H1 (cell line): ENCODE data around the gene COL4A1. TPM values are rescaled to one million over a fixed set of nuclear protein-coding genes. Genes with fewer than 3 reads are reported as not detected.

Experiments used
- CTCF ChIA-PET: fragments of 300-600 bp; sonication (Branson Sonifier 250); formaldehyde crosslinking; loops from one replicate; lab custom pipeline; 2021; ENCODE audit not compliant: partially characterized antibody; lab: Charles Lee
- POLR2A ChIA-PET: fragments of 300-600 bp; sonication (Branson Sonifier 250); formaldehyde crosslinking; loops from one replicate; lab custom pipeline; 2021; ENCODE audit warnings: inconsistent platforms; ENCODE audit not compliant: partially characterized antibody; lab: Charles Lee
- DNase-seq, 2 experiments: peaks; one replicate each; pipeline versions ENCODE4 v3.0.0 to v3.0.0-alpha.2; 2010 to 2022; ENCODE audit warnings: low spot score in 2 of 2, low read depth in 1 of 2, mixed read lengths in 1 of 2
- FAIRE-seq: peaks from 2 replicates; lab custom pipeline; 2011; peaks lifted over from hg19 to GRCh38; lab: Jason Lieb, UNC
- H2AFZ ChIP-seq: 2 replicates; pipeline ENCODE4 v1.8.1; 2012; ENCODE audit warnings: low read length, inconsistent platforms
- H2AK5ac ChIP-seq: 2 replicates; pipeline ENCODE4 v1.6.1; 2013; ENCODE audit warnings: low read depth, low read length
- H2BK120ac ChIP-seq: replicated peaks from 2 replicates; pipeline ENCODE3; 2013; ENCODE audit warnings: low read depth, low read length, inconsistent platforms
- H2BK12ac ChIP-seq: 2 replicates; pipeline ENCODE4 v1.6.1; 2013; ENCODE audit warnings: low read depth, low read length
- H2BK15ac ChIP-seq: 2 replicates; pipeline ENCODE4 v1.6.1; 2013; ENCODE audit warnings: low read length
- H2BK20ac ChIP-seq: 2 replicates; pipeline ENCODE4 v1.6.1; 2013; ENCODE audit warnings: low read length
- H2BK5ac ChIP-seq: 2 replicates; pipeline ENCODE4 v1.6.1; 2013; ENCODE audit warnings: low read depth, low read length
- H3K14ac ChIP-seq: 2 replicates; pipeline ENCODE4 v1.6.1; 2013; ENCODE audit warnings: inconsistent platforms; ENCODE audit not compliant: insufficient read length
- H3K18ac ChIP-seq: 2 replicates; pipeline ENCODE4 v1.6.1; 2013; ENCODE audit warnings: low read length; ENCODE audit errors: extremely low read depth
- H3K23ac ChIP-seq: 2 replicates; pipeline ENCODE4 v1.6.1; 2013; ENCODE audit warnings: inconsistent platforms; ENCODE audit not compliant: insufficient read length
- H3K23me2 ChIP-seq: 2 replicates; pipeline ENCODE4 v1.6.1; 2013; ENCODE audit warnings: low read depth, low read length
- H3K27ac ChIP-seq: 2 replicates; pipeline ENCODE4 v1.6.1; 2011; ENCODE audit warnings: low read depth, low read length, inconsistent platforms
- H3K27me3 ChIP-seq, 4 experiments: replicated peaks in 1 of 4; 1 replicate in 1 of 4; 2 replicates in 3 of 4; pipeline versions ENCODE4 v1.6.1 to v1.8.1; 2011 to 2013; ENCODE audit warnings: low read length in 3 of 4, mild to moderate bottlenecking in 3 of 4, inconsistent platforms in 2 of 4, mixed read lengths in 2 of 4, moderate library complexity in 1 of 4; ENCODE audit not compliant: control insufficient read depth in 3 of 4, insufficient read depth in 3 of 4; ENCODE audit errors: extremely low read depth in 1 of 4
- H3K36me3 ChIP-seq, 4 experiments: 2 replicates each; pipeline versions ENCODE4 v1.6.1 to v1.8.1; 2011 to 2013; ENCODE audit warnings: mild to moderate bottlenecking in 4 of 4, low read length in 3 of 4, moderate library complexity in 2 of 4, control low read depth in 1 of 4, inconsistent platforms in 1 of 4; ENCODE audit not compliant: insufficient read depth in 4 of 4, control insufficient read depth in 2 of 4
- H3K4ac ChIP-seq: replicated peaks from 2 replicates; pipeline ENCODE3; 2013; ENCODE audit warnings: low read length, low read depth, mixed read lengths, inconsistent platforms; ENCODE audit not compliant: insufficient read length
- H3K4me1 ChIP-seq, 4 experiments: replicated peaks in 1 of 4; 1 replicate in 1 of 4; 2 replicates in 3 of 4; pipeline versions ENCODE4 v1.6.1 to v1.8.1; 2011 to 2013; ENCODE audit warnings: low read length in 3 of 4, inconsistent platforms in 2 of 4, mixed read lengths in 1 of 4; ENCODE audit not compliant: insufficient read depth in 4 of 4, control insufficient read depth in 3 of 4
- H3K4me2 ChIP-seq, 2 experiments: 2 replicates each; pipeline versions ENCODE4 v1.6.1 to v1.8.1; 2011 to 2013; ENCODE audit warnings: low read depth in 2 of 2, low read length in 2 of 2, control low read depth in 1 of 2, inconsistent platforms in 1 of 2, mild to moderate bottlenecking in 1 of 2; ENCODE audit not compliant: insufficient read depth in 1 of 2
- H3K4me3 ChIP-seq, 4 experiments: fragments of 200-600, 300-600 bp in 1 of 4; sonication (generic), shearing (Covaris generic), sonication (Bioruptor Twin) in 1 of 4; 2 replicates each; pipeline versions ENCODE4 v1.5.1 to v1.8.1; 2011 to 2016; ENCODE audit warnings: low read length in 4 of 4, low read depth in 3 of 4, control low read depth in 2 of 4, inconsistent platforms in 2 of 4, mild to moderate bottlenecking in 2 of 4, mixed read lengths in 1 of 4, moderate library complexity in 1 of 4; ENCODE audit not compliant: insufficient read depth in 2 of 4; ENCODE audit errors: extremely low read depth in 1 of 4
- H3K56ac ChIP-seq: replicated peaks from 2 replicates; pipeline ENCODE3; 2013; ENCODE audit warnings: low read depth, mild to moderate bottlenecking, mixed read lengths, low read length, inconsistent platforms; ENCODE audit not compliant: insufficient read length
- H3K79me1 ChIP-seq: 2 replicates; pipeline ENCODE4 v1.6.1; 2013; ENCODE audit warnings: low read depth, low read length, control low read depth
- H3K79me2 ChIP-seq, 2 experiments: 2 replicates each; pipeline versions ENCODE4 v1.6.1 to v1.8.1; 2012 to 2013; ENCODE audit warnings: low read length in 2 of 2, mild to moderate bottlenecking in 2 of 2, inconsistent platforms in 1 of 2; ENCODE audit not compliant: insufficient read depth in 2 of 2, control insufficient read depth in 1 of 2
- H3K9ac ChIP-seq, 4 experiments: replicated peaks in 1 of 4; 1 replicate in 1 of 4; 2 replicates in 3 of 4; pipeline versions ENCODE4 v1.6.1 to v1.8.1; 2011 to 2013; ENCODE audit warnings: low read depth in 3 of 4, low read length in 3 of 4, control low read depth in 2 of 4, mild to moderate bottlenecking in 2 of 4, moderate library complexity in 2 of 4, inconsistent platforms in 1 of 4; ENCODE audit errors: extremely low read depth in 1 of 4
- H3K9me3 ChIP-seq, 2 experiments: 2 replicates each; pipeline versions ENCODE4 v1.6.1 to v1.8.1; 2012 to 2013; ENCODE audit warnings: mild to moderate bottlenecking in 2 of 2, moderate library complexity in 2 of 2, control low read depth in 1 of 2, inconsistent platforms in 1 of 2, low read depth in 1 of 2, low read length in 1 of 2, mixed read lengths in 1 of 2; ENCODE audit not compliant: insufficient read depth in 2 of 2
- H4K20me1 ChIP-seq, 2 experiments: replicated peaks in 1 of 2; 2 replicates each; pipeline versions ENCODE3 to v1.8.1; 2011 to 2013; ENCODE audit warnings: inconsistent platforms in 2 of 2, low read length in 2 of 2, mild to moderate bottlenecking in 1 of 2; ENCODE audit not compliant: insufficient read depth in 2 of 2, control insufficient read depth in 1 of 2
- H4K5ac ChIP-seq: 2 replicates; pipeline ENCODE4 v1.6.1; 2013; ENCODE audit warnings: low read length, low read depth, mixed read lengths, inconsistent platforms; ENCODE audit not compliant: insufficient read length
- H4K8ac ChIP-seq: 2 replicates; pipeline ENCODE4 v1.8.0; 2013; ENCODE audit warnings: mild to moderate bottlenecking, moderate library complexity, low read length, inconsistent platforms; ENCODE audit not compliant: insufficient read depth; ENCODE audit errors: extremely low read depth
- H4K91ac ChIP-seq: replicated peaks from 2 replicates; pipeline ENCODE3; 2013; ENCODE audit warnings: low read length, mixed read lengths, inconsistent platforms; ENCODE audit not compliant: insufficient read length
- KDM1A ChIP-seq: fragments of 200-600, 300-600 bp; sonication (generic); IDR thresholded peaks from 2 replicates; pipeline ENCODE4 v1.7.1; 2016; ENCODE audit warnings: mild to moderate bottlenecking, low read length, borderline replicate concordance
- NRF1 ChIP-seq: IDR thresholded peaks from 2 replicates; pipeline ENCODE4 v1.6.1; 2011; ENCODE audit warnings: mild to moderate bottlenecking, low read depth, low read length, improper control_type of control experiment
- POLR2AphosphoS5 ChIP-seq: IDR thresholded peaks from 2 replicates; pipeline ENCODE4 v1.6.1; 2011; ENCODE audit warnings: low read depth, low read length
- SRF ChIP-seq: IDR thresholded peaks from 2 replicates; pipeline ENCODE4 v1.6.1; 2011; ENCODE audit warnings: mild to moderate bottlenecking, low read depth, low read length, moderate library complexity
- TBP ChIP-seq: IDR thresholded peaks from 2 replicates; pipeline ENCODE4 v1.6.1; 2011; ENCODE audit warnings: low read depth, low read length, improper control_type of control experiment
- polyA plus RNA-seq, 7 experiments: library from polyadenylated mRNA; depleted of rRNA in 3 of 7; stranded (reverse) in 5 of 7; unstranded in 2 of 7; fragments of >200 nt in 5 of 7; fragments of 200-250 nt in 2 of 7; gene quantifications; 1 replicate in 5 of 7; 2 replicates in 1 of 7; 4 replicates in 1 of 7; pipeline versions ENCODE4 v1.2.1 to v1.2.3, GENCODE V29; 2011 to 2013; ENCODE audit warnings: missing spikeins in 2 of 7, mixed read lengths in 2 of 7
- total RNA-seq: library from RNA; stranded (reverse); fragmentation: NEBNext Ultra II Directional; extraction: Animal tissue kit (Norgen Biotek cat#: 25700); gene quantifications from 2 replicates; pipeline ENCODE4 v1.2.1, GENCODE V29; 2021
- TF ChIP-seq, protein P1 (sequence below): IDR thresholded peaks from 2 replicates; pipeline ENCODE4 v1.6.1; 2012; ENCODE audit warnings: inconsistent platforms
- TF ChIP-seq, protein P2 (sequence below), 3 experiments: IDR thresholded peaks; 1 replicate in 2 of 3; 2 replicates in 1 of 3; pipeline versions ENCODE4 v1.5.1 to v1.6.1; 2011; ENCODE audit warnings: low read length in 3 of 3, mild to moderate bottlenecking in 3 of 3, inconsistent platforms in 2 of 3, low read depth in 1 of 3, moderate library complexity in 1 of 3; ENCODE audit not compliant: insufficient read depth in 1 of 3; ENCODE audit errors: control extremely low read depth in 1 of 3

Gene COL4A1
- total and polyA plus RNA-seq, 2 of the 8 experiments (the other 6 are each of a cell fraction or from before 2014, with no cell fraction given), result 30.7 to 82.0 TPM

DNA sequence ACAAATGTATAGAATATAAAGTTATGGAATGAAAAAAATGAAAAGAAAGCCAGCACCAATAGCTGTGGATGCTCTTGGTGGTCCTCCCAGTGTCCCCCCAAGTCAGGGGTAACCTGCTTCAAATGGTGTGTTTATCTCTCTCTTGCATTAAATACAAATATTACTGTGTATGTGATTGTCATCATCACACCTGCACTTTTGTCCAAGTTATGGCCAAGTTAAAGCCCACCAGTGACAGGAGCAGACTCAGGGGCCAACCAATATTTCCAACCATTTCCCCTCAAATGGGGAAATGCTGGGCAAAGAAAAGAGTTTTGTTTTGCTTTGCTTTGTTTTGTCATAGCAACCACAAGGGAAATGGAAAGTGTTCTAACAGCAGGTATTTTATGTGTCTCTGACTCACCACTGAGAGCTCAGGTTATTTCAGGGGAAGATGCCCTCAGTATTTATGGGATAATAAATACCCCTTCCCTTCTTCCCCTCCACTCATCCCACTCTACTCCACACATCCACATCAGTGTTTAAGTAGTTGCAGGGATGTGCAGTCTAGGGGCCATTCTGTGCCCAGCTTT is 133.6 kb downstream of the COL4A1 start:
- no peak overlapping the region for H2BK5ac ChIP-seq
- no peaks in the 10 kb centered on the region for H3K9me3 ChIP-seq
- POLR2A ChIA-PET, result no interaction called here
- TF ChIP-seq TBP (no peak), POLR2AphosphoS5 (no peak), SRF (no peak), KDM1A (no peak), NRF1 (no peak)
- TF ChIP-seq, protein P1, sequence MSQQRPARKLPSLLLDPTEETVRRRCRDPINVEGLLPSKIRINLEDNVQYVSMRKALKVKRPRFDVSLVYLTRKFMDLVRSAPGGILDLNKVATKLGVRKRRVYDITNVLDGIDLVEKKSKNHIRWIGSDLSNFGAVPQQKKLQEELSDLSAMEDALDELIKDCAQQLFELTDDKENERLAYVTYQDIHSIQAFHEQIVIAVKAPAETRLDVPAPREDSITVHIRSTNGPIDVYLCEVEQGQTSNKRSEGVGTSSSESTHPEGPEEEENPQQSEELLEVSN, result no peak
- TF ChIP-seq, protein P2, sequence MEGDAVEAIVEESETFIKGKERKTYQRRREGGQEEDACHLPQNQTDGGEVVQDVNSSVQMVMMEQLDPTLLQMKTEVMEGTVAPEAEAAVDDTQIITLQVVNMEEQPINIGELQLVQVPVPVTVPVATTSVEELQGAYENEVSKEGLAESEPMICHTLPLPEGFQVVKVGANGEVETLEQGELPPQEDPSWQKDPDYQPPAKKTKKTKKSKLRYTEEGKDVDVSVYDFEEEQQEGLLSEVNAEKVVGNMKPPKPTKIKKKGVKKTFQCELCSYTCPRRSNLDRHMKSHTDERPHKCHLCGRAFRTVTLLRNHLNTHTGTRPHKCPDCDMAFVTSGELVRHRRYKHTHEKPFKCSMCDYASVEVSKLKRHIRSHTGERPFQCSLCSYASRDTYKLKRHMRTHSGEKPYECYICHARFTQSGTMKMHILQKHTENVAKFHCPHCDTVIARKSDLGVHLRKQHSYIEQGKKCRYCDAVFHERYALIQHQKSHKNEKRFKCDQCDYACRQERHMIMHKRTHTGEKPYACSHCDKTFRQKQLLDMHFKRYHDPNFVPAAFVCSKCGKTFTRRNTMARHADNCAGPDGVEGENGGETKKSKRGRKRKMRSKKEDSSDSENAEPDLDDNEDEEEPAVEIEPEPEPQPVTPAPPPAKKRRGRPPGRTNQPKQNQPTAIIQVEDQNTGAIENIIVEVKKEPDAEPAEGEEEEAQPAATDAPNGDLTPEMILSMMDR (IDR thresholded peaks at IDR 0.05; ENCODE audit: control extremely low read depth in 1 of 3, insufficient read depth in 1 of 3, low read depth in 1 of 3, low read length in 3 of 3), result no peak
- TF ChIP-seq, all 59 proteins: peak for 0
- H3K79me1 ChIP-seq, result no peaks in the 10 kb centered on the region
- H2AK5ac ChIP-seq, result no peak overlapping the region
- H3K4ac ChIP-seq, result no peak overlapping the region
- no peak overlapping the region for H2AFZ ChIP-seq
- H3K9ac ChIP-seq, result no peak overlapping the region
- no peaks in the 10 kb centered on the region for H3K23me2 ChIP-seq
- no peaks in the 10 kb centered on the region for H4K20me1 ChIP-seq
- no peak overlapping the region for H2BK15ac ChIP-seq
- FAIRE-seq (no peak), DNase-seq (no peak)
- H3K27me3 ChIP-seq, result no peaks in the 10 kb centered on the region
- no peak overlapping the region for H4K91ac ChIP-seq
- H3K4me3 ChIP-seq, result no peak overlapping the region
- no peak overlapping the region for H3K23ac ChIP-seq
- H3K4me2 ChIP-seq, result no peak overlapping the region
- H2BK120ac ChIP-seq, result no peak overlapping the region
- no peaks in the 10 kb centered on the region; a peak in 1 of 7 replicates for H3K4me1 ChIP-seq
- H3K18ac ChIP-seq, result no peak overlapping the region
- no peak overlapping the region for H4K8ac ChIP-seq
- CTCF ChIA-PET, result no interaction called here
- H3K79me2 ChIP-seq, result no peaks in the 10 kb centered on the region
- H3K27ac ChIP-seq, result no peak overlapping the region
- no peak overlapping the region for H3K56ac ChIP-seq
- H2BK12ac ChIP-seq, result no peak overlapping the region
- H3K14ac ChIP-seq, result no peak overlapping the region
- no peak overlapping the region for H2BK20ac ChIP-seq
- peaks cover 4 to 32% (median 22%) of the 10 kb centered on the region in 4 experiments; a peak in 6 of 8 replicates for H3K36me3 ChIP-seq
- no peak overlapping the region for H4K5ac ChIP-seq
